Measurements from ENCODE around the gene ATRN.

DNA sequence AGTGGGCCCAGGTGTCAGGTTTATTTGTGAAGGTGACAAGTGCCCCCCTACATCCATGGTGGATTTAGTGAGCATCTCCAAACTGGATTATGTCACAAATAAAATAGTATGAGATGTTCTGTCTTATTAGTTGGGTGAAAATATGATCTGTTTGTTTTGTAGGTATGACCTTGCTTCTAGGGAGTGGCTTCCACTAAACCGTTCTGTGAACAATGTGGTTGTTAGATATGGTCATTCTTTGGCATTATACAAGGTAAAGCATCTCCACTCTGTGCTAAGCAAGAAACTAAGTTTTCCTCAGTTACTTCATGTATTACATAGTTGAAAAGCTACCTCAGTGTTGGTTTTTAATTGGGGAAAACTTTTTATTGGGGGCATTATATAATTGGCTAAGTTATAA lies 88.4 kb downstream of the ATRN start:
- TF ChIP-seq POLR2AphosphoS5 (IDR thresholded peaks at IDR 0.05; ENCODE audit: insufficient read depth, low read depth, low read length) (no peak), CTCF (IDR thresholded peaks at IDR 0.05; ENCODE audit: extremely low read depth in 1 of 2, insufficient read depth in 1 of 2, low read depth in 1 of 2, low read length in 2 of 2) (no peak), POLR2A (IDR thresholded peaks at IDR 0.05; ENCODE audit: low read depth, low read length) (no peak), EZH2 (IDR thresholded peaks at IDR 0.05; ENCODE audit: borderline replicate concordance, low read depth, low read length, severe bottlenecking) (no peak)
